ENCODE data around the gene ODC1.

- TF ChIP-seq POLR2A (IDR thresholded peaks at IDR 0.05), result no peak
- TF ChIP-seq CTCF (IDR thresholded peaks at IDR 0.05), result no peak
Observed at GRCh38 chr2:10444463-10444862, 3.7 kb downstream of the ODC1 start.
